T47D (cell line): ENCODE measurements around the gene AK9.
A peak's percentile ranks its signal among the peaks of the same experiment; 100 is the strongest.

ENCODE experiments used
- DNase-seq, 2 experiments: peaks; one replicate each; pipeline versions ENCODE4 v3.0.0 to v3.0.0-alpha.2; 2011 to 2012; ENCODE audit warnings: low read depth in 1 of 2, low spot score in 1 of 2
- JUND ChIP-seq: IDR thresholded peaks from 2 replicates; pipeline ENCODE4 v1.6.1; 2012; ENCODE audit warnings: low read depth
- in situ Hi-C: cut with HindIII; loops from 2 replicates; pipeline ENCODE4 v1.10.0; 2016; ENCODE audit warnings: low sequenced_read_pairs, low pct_unique_long_range_greater_than_20kb

AK9 gene

DNA sequence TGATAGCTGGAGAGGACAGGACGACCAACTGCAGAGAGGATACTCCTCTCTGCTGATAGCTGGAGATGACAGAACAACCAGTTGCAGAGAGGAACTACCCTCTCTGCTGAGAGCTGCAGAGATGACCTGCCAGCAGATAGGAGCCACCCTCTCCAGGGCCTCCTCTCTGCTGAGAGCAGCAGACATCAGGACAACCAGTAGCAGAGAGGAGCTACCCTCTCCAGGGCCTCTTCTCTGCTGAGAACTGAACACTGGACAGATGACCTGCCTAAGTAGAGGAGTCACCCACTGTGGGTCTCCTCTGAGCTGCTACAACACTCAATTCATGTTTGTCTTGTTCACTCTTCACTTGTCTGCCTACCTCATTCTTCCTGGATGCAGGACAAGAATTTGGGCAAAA is 180.6 kb downstream of the AK9 start:
- in situ Hi-C loops = no loop called here
- TF ChIP-seq JUND = no peak
- no peak for DNase-seq

- DNase-seq = no peak
- in situ Hi-C loops = no loop called here
- no peak for TF ChIP-seq JUND
Observed at GRCh38 chr6:109508166-109508860, 182.7 kb downstream of the AK9 start.

DNA sequence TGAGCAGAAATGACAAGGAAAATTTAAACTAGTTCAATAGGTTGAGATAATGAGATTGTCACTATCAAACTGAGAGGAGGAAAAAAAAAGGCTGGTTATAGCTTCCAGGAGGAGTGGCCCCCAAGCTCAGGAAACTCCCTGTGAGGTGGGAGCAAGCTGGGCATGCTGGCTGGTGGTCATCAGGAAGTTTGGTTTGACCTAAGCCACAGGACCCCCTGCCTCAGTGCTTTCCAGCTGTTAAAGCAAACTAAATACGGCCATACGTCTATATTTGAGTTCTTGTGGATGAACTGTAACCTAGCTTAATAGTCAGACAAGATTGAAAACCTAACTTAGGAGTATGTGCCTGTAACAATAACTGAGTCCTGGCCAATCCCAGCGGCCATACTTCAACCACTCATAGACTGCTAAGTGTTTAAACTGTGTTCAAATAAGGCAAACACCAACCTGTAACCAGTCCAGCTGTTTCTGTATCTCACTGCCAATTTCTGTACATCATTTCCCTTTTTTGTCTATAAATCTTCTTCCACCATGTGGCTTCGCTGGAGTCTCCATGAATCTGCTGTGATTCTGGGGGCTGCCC is 183.4 kb downstream of the AK9 start:
- no peak for TF ChIP-seq JUND
- DNase-seq = no peak
- in situ Hi-C loops = no loop called here

DNA sequence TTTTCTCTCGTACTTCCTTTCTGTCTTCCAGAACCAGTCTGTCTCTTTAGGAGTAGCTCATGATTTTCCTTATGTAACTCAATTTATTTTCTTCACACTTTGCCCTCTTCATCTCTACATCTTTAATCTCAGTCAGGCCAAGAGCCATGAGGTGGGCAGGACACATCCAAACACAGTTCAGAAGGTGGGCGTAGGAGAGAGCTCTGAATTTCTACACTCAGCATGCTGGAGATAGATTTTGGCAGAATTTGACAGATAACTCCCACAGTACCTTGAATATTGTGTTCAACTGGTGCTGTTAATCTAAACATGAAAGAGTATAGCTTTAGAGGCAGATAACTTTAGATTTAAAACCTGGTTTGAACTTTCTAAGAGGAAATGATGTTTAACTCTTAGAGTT is 184.2 kb downstream of the AK9 start:
- no peak for TF ChIP-seq JUND
- in situ Hi-C loops = no loop called here
- no peak for DNase-seq

- in situ Hi-C loops = no loop called here
- TF ChIP-seq JUND = no peak
- DNase-seq = no peak
Observed at GRCh38 chr6:109506314-109506713, 184.7 kb downstream of the AK9 start.

- in situ Hi-C loops = no loop called here
- no peak for DNase-seq
- TF ChIP-seq JUND = no peak
Observed at GRCh38 chr6:109503327-109504224, 187.4 kb downstream of the AK9 start.

DNA sequence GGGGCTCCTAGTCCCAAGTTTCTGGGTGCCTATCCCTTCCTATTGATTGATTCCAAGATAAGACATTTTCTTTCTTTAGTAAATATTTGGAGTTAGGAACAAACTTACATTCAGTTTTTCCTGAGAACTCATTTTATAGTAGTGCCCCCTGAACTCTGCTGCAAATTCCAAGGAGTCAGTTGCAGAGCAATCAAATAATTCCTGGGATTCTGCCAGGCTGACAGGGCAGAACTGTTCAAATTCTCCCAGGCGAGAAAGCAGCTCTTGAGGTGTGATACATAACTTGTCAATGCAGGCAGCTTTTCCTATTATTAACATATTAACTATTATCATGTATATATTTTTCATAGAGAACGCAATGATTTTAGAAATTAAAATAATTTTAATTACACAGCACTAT is 192.1 kb downstream of the AK9 start:
- DNase-seq = no peak
- in situ Hi-C loops = no loop called here
- no peak for TF ChIP-seq JUND

DNA sequence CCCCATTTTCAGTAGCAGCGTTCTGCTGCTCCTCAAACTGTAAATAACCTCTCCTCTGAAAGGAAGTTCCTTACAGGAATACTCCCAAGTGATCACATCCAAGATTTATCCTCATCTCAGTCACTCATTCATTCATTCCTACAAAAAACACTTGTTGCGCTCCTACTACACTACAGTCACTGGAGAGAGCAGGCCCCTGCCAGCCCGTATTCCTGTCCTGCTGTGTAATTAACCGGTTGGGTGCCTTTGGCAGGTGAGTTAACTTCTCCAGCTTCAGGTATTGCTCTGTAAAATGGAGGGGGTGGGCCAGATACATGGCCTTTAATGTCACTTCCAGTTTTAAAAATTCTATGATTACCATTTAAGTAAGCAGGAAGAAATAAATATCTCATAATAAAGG is 192.9 kb downstream of the AK9 start:
- TF ChIP-seq JUND = no peak
- DNase-seq = no peak
- in situ Hi-C loops = no loop called here

GRCh38 chr6:109496036-109496772 is 194.8 kb downstream of the AK9 start:
- no peak for DNase-seq
- TF ChIP-seq JUND = no peak
- in situ Hi-C loops = no loop called here

DNA sequence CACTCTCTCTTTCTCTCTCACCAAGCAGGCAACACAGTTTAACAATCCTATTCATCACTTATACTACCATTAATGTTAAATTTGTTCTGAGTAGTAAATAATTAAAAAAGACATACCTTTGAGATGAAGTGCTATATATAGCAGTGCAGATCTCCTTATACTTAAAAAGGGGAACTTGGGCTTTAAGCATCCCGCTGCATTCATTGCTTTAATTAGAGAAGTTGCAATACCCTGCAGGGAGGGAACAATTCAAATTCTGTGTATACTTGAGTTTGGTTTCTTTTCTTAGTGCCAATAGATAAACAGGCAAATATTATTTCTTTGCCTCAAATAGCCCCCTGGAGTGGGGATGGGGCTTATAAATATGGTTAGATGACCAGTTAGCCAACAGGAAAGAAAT is 197.1 kb downstream of the AK9 start:
- DNase-seq = no peak
- in situ Hi-C loops = no loop called here
- TF ChIP-seq JUND = no peak

DNA sequence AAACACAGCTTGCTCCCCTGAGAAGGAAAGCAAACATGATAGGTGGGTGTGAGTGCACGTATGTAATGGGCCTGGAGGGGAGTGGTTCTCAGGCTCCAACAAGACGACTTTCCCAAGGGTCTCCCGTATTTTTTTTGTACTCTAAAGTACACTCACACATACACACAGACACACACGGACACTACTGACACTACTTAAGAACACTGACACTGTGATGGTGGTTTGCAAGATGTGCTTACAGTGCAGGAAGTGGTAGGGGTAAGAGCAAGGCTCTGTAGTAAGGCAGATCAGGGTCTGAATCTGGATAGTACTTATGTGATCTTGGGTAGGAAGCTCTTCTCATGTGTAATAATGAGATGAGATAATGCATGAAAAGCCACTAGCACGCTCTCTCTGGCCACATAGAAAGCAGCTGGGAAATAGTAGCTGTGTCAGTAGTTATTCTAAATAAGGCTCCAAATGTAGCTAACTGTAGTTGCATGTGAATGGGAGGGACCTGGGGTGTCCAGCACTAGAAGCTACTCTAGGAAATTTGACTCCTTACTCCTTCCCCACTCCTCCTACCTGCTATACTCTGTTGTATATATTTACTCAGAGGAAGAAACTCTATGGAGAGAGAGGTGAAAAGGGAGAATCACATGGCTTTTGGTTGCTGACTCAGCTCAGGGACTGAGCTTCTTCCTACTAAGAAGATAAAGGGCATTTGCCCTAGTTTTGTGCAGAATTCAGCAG is 199.6 kb downstream of the AK9 start:
- no peak for TF ChIP-seq JUND
- in situ Hi-C loops = no loop called here
- peak; percentile 8 to 35 for DNase-seq

DNA sequence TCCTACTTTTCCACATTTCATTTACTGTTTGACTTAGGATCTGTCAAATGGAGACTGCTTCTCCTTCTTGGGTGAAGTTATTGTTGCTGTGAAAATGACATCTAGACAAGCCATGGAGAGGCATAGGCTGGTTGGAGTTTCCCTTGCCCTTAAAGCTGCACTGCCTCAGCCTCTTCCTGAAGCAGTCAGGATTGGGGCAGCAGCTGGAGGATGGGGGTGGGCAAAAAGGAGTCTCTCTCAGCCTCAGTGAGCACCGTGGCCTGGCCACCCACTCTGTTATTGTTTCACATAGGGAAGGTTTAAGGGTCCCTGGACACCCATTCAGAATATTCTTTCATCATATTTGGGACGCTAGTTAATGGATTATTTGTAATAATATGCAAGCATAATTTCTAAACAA is 200.3 kb downstream of the AK9 start:
- TF ChIP-seq JUND = no peak
- in situ Hi-C loops = no loop called here
- no peak for DNase-seq
